Adrenal gland (tissue), 5 donors: ENCODE data around the gene CYTH3.

Source experiments
- POLR2A ChIP-seq, 2 donors: fragments of 450-650 bp; IDR thresholded peaks; one replicate each; pipeline ENCODE4 v1.6.1; 2017; ENCODE audit warnings: antibody characterized with exemption in 2 of 2, mild to moderate bottlenecking in 2 of 2, moderate library complexity in 1 of 2
- TF ChIP-seq, protein P1 (sequence below), 6 experiments: fragments of 450-650 bp in 4 of 6; fragments of 200-600 bp in 2 of 6; sonication (generic) in 1 of 6; IDR thresholded peaks; 1 replicate in 5 of 6; 2 replicates in 1 of 6; pipeline versions ENCODE4 v1.5.1 to v1.8.0; 2016 to 2021; ENCODE audit warnings: antibody characterized with exemption in 6 of 6, mild to moderate bottlenecking in 2 of 6, moderate library complexity in 1 of 6
- donor health status: DM: no; HTN: no; CAD: no.

DNA sequence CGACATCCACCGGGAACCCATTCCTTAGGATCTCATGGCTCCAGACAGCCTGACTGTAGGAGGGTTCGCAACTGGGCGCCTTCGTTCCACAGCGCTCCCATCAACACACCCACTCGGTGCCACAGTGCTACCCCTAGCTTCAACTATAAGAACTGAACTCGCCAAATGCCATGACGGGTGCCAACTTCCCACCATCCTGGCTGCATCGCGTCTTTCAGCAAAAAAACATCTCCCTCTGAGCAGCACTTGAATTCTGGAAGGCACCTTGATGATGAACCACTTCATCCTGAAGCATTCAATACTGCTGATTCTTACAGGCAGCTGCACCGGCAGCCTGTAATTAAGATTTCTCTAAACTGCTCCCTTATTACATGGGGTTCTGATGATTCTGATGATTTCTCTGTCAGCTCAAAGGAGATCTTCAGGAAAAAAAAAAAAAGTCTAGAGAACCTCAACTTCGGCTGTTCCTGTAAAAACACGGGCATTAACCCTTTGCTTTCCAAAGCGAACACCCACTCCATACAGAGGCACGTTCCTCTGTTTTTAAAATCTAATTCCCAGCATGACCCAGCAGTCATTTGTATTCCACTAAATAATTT lies 1.3 kb downstream of the CYTH3 start:
- TF ChIP-seq, protein P1, sequence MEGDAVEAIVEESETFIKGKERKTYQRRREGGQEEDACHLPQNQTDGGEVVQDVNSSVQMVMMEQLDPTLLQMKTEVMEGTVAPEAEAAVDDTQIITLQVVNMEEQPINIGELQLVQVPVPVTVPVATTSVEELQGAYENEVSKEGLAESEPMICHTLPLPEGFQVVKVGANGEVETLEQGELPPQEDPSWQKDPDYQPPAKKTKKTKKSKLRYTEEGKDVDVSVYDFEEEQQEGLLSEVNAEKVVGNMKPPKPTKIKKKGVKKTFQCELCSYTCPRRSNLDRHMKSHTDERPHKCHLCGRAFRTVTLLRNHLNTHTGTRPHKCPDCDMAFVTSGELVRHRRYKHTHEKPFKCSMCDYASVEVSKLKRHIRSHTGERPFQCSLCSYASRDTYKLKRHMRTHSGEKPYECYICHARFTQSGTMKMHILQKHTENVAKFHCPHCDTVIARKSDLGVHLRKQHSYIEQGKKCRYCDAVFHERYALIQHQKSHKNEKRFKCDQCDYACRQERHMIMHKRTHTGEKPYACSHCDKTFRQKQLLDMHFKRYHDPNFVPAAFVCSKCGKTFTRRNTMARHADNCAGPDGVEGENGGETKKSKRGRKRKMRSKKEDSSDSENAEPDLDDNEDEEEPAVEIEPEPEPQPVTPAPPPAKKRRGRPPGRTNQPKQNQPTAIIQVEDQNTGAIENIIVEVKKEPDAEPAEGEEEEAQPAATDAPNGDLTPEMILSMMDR (IDR thresholded peaks at IDR 0.05), result peak; percentile 13 to 59 (median 46)
- TF ChIP-seq POLR2A (IDR thresholded peaks at IDR 0.05), result no peak
